ENCODE data around the gene DGKQ.

DGKQ gene

DNA sequence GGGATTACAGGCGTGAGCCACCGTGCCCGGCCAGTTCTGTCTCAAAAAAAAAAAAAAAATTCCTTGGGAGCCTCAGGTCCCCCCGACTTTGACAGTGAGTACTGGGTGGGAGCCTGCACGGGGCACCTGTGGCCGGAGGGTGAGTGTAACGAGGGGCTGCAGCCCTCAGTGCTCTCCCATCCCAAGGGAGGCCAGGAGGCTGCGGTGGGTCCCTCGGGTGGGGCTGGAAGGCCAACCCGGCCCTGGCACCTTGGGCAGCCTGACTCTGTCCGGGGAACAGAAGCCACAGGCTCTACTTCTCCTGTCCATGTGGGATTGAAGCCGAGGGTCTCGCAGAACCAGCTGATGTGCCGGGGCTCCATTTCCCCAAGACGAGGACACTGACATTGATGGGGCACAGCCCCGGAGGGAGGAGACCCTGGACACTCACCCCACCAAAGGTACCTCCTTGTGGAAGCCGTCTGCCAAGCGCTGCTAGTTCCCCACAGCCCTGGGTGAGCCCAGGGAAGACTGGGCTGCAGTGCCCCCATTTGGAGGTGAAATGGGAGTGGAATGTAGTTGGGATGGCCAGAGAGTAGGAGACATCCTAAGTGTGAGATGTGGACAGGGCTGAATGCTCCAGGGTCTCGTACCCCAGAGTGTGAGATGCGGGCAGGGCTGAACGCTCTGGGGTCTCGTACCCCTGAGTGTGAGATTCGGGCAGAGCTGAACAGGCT lies 22.1 kb upstream of the DGKQ start:
- DNase-seq, result no peak

DNA sequence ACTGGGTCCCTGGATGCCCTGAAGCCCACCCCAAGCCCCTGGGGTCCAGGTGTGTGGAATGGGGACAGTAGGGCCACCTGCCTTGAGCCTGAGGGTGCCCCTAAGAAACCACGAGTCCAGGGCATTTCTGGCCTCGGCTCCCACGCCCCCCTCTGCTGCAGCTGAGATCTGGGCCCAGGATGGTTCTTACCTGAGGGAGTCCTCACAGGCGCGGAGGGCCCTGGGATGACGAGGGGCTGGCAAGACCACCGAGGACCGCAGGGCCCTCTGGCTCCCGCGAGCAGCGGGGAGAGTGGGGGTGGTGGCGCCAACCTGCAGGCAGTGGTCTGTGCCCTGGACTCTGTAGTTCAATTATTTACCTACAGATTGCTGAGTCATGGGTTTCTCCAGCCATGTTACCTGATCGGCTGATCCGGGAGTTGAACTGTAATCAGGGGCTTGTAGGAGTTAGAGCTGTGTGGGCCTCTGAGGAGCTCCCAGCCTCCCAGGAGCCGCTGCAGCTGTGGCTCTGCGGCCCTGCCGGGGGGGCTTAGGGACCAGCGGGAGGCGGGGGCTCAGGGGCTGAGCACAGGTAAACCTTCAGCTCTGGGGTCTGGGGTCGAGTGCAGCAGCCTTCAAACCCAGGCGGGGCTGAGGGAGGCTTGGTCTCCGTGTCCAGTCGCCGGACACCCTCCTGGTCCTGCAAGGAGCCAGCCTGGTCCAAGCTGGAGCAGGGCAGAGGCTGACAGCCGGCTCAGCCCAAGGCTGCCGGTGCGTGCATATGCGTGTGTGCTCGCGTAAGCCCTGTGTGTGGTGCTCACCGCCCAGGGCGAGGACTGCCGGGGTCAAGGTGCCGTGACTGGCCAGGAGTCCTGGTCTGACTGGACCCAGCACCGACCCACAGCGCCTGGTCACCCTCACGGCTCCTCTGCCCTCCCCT lies 20.0 kb upstream of the DGKQ start, which contains the start of gene SLC26A1:
SLC26A1 (minus strand) TSS at position 294 of the 919 bp plus-strand sequence. CDS start 1,701 bp downstream, outside the sequence.
- no peak for DNase-seq

DNA sequence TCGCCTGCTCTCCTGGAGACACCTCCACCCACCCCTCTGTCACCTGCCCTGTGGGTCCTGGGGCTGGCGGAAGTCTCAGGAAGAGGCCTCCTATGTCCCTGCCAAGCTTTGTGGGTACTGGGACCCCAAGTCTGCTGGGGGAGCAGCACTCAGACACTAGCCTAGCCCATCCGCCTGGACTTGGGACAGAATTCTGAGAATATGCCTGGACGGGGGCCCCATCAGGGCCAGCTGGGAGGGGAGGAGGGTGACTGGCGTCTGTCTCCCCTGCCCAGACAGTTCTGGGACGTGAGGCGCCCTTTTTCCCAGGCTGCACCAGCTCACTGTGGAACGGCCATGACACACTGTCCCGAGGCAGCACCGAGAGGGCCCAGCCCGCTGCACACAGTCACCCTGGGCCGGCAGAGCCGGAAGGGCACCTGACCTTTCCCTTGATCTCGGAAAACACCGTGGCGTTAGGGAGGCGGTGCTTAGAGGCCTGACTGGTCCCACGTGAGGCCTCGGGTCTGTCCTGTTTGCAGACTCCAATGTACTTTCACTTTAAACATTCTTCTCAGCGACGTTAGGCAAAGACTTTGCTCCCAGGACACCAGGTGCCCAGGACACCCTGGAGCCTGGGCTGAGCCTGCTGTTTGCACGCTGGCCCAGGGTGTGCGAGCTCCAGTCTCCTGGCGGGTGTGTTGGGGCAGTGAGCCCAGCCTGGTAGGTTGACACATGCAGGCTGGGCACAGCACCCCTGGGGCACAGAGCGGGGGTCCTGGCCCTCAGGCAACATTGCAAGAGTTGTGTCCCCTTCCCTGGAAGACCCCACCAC lies 19.1 kb upstream of the DGKQ start:
- no peak for DNase-seq

DNA sequence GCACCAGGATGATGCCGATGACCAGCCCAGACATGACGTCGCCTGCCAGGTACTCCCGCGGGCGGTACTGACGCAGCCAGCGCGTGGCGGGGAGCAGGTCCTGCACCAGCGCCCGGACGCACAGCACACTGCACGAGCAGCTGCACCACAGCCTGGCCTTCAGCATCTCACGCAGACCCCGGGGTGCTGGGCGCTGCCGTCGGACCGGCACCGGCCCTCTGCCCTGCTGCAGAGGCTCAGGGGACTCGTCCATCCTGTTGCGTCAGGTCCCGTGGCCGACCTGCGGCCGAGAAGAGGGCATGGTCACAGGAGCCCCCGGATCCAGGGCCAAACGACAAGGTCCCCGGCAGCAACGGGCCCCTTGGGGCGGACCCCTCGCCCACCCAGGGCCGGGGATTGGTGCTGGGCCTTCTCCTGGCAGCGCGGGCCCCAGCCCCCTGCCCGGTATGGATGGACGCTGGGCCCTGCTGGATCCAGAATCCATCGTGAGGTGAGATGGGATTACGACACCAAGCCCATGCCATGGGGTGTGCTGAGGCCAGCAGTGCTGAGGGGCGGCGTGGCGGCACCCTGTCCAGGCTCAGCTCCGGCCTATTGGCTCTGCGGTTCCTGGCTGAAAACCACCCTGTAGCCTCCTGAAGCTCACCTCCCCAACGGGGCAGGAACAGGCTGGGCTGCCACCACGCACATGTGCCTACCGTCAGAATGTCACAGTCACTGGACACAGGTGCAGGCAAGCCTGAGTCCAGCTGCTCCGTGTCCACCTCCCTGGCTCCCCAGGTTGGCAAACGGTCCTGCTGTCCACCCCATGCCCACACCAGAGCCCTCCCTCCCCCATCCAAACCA lies 18.3 kb upstream of the DGKQ start:
- DNase-seq, result no peak

DNA sequence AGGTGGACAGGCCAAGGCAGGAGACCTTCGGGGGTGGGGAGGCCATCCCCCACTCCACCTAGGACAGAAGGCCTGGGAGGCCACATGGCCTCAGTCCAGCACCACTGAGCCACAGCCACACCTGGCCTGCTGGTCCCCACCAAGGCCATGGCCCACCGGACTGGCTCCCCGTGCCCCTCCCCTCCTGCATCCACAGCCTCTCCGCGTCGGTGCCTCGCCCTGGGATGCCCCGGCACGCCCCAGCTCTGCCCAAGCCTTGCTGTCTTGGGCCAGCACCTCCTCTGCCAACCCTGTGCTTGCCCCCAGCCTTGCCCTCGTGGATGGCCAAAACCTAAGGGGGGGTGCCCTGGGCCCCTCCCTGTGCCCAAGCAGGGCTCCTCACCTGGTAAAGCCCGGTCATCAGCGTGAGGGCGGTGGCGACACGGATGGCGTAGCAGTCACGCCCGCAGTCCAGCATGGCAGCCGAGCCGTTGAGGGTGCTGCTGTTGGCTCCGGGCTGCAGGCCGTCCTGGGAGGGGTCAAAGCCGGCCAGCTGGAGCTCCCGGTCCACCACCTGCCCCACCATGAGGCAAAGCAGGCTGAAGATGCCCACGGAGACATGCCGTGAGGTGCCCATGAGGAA lies 17.5 kb upstream of the DGKQ start:
- DNase-seq, result no peak

DNA sequence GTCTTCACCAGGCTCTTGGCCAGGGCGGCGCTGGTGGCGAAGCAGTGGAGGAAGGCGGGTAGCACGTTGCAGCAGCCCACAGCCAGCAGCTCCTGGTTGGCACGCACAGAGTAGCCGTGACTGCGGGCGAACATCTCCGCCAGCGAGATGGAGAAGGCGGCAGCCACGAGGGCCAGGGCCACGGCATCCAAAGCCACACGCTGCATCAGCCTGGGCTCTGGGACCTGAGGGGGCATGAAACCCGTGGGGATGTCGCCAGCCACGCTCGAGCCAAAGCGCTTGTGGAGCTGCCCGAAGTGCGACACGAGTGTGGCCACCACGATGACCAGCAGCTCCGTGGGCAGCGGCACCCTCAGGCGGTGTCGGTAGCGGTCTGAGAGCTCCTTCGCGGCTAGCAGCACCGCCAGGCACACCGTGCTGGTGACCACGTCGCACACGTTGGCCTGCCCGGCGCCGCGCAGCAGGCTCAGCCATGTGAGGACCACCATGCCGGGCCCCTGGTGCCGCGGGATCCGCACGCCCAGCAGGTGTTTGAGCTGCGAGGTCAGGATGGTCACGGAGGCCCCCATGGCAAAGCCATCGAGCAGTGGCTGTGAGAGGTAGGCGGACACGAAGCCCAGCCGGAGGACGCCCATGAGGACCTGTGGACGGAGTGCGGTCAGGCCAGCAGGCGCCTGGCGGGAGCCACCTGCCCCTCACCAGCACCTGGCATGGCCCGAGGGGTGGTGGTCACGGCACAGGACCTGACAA lies 16.5 kb upstream of the DGKQ start:
- DNase-seq, result no peak

DNA sequence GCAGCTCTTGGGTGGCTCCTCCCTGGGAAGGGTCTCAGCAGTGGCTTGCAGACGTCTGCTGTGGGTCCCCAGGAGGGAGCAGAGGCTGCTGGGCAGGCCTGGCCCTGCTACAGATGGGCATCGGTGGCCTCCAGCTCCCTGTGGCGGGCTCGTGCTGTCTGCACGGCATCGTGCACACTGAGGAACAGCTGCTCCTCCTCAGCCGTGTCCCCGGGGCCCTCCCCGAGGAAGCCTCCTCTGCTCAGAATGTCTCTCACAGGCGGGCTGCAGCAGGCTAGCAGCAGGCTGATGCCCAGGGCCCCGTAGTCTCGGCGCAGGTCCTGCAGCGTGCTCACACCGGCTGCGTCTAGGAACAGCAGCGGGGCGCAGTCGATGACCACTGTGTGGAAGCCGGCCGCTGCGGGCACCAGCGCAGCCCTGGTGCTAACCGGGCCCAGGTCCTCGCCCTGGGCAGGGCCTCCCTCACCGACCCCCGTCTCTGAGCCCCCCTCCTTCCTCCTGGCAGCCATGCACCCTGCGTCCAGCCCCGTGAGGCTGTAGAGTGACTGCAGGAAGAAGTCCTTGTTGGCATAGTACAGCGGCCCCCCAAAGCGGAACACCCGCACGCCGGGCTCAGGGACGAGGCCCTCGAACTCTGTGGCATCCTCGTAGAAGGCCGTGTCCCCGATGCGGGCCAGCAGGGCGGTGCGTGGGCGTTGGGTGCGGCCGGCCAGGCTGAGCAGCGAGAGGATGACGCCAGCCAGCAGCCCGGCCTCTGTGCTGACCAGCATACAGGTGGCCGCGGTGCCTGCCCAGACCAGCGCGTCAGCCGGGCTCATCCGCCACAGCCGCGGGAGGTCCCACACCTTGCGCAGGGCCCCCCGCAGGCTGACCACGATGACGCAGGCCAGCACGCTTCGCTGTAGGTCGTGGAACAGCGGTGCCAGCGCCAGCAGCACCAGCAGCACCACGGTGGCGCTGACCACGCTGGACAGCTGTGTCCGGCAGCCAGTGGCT lies 15.7 kb upstream of the DGKQ start:
- DNase-seq, result no peak

DNA sequence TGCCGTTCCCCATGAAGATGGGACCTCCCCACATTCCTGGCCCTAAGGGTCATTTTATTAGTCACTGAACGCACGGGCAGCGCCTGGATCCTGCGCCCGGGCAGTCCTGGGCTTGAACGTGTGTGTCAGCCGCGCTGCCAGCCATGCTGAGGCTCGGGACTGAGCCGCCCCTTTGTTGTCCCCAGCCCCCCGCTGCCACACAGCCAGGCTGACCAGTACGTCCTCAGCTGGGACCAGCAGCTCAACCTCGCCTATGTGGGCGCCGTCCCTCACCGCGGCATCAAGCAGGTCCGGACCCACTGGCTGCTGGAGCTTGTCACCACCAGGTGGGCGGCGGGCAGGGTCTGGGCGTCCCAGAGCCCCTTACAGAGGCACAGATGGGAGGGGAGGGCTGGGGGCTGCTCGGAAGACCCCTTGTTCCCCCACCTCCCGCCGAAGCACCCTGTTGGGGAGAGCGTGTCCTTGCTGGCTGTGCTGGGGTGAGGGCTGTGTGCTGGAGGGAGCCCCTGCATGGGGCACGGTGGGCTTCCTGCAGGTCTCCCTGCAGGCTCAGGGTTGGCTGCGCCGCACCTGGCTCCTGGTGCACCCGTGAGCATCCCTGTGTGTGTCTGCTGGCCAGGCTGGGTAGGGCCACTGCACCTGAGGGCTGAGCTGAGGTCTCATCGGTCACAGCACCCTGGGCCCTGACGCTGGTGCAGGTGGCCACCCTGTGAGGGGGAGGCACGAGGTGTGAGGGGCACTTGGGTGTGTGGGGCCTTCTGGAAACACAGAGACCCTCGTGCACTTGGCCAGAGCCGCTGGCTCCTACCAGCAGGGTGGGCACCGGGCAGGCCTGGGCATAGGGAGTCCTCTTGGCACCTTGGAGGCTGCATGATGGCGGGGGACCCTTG lies 14.5 kb upstream of the DGKQ start:
- no peak for DNase-seq

DNA sequence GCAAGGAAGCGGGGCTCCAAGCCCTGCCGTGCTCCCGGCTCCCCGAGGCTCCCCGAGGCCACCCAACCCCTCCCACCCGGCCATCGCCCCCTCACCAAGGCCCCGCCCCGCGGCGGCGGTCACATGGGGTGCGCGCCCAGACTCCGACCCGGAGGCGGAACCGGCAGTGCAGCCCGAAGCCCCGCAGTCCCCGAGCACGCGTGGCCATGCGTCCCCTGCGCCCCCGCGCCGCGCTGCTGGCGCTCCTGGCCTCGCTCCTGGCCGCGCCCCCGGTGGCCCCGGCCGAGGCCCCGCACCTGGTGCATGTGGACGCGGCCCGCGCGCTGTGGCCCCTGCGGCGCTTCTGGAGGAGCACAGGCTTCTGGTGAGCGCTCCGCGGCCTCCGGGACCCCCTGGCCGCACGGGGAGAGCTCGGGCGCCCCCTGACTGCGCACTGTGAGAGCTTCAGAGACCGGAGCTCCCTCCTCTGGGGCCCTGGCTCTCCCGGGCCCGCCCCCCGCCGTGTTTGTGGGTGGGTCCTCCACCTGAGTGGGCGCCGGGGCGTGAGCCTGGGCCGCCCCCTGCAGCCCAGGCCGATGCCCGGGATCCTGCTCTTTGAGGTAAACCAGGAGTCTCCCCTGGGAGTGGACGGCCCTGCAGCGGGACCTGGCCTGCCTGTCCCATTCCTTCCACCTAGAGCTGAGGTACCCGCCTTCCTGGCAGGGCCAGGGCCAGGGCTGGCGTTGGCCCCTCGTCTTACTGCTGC lies 13.7 kb upstream of the DGKQ start, which contains the start of gene IDUA:
IDUA (plus strand) TSS at position 166 of the 745 bp plus-strand sequence; CDS start at position 207, 41 bp downstream.
- peak; percentile 86 to 88 for DNase-seq

DNA sequence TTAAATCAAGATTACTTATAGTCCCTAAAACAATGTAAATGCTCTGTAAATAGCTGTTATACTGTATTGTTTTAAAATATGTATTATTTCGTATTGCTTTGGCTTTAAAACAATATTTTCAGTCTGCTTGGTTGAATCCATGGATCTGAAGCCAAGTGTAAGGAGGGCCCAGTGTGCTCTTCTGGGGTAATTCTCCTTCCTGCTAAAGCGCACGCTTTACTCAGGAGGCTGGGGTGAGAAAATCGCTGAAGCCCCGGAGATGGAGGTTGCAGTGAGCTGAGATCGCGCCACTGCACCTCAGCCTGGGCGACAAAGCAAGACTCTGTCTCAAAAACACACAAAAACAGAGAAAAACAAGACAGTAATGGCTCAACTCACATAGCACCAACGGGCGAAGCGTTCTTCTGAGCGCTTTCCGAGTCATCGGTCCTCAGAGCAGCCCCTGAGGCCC lies 13.1 kb upstream of the DGKQ start:
- DNase-seq, result no peak

DNA sequence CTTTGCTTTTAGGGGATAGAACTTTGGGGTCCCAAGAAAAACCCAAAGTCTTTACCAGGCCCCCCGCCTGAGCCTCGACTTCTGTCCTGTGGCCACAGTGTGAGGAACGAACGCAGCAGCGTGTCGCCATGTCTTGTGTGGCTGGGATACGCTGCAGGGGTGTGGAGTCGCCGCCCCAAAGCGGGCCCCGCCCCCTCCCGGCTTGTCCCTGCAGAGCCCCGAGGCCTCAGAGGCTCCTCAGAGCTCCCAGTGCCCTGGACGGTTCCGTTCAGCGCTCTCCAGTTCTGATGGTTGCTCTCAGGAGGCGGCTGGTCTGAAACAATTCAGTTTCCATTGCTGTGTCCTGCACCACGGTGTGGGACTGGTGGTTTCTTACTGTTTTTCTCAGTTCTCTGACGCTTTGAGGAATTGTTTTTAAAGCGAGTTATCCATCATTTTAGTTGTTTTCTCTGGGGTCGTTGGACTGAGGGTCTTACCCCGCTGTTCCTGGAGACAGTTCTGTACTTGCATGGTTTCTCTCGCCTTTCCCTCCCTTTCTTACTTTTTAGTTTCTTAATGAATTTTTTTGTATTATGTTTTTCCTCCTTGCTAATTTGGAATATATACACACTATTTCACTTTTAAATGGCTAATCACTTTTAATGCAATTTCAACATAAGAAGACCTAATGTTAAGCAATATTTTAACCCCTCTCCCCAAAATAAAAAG lies 11.9 kb upstream of the DGKQ start:
- DNase-seq, result peak; percentile 60 to 67

DNA sequence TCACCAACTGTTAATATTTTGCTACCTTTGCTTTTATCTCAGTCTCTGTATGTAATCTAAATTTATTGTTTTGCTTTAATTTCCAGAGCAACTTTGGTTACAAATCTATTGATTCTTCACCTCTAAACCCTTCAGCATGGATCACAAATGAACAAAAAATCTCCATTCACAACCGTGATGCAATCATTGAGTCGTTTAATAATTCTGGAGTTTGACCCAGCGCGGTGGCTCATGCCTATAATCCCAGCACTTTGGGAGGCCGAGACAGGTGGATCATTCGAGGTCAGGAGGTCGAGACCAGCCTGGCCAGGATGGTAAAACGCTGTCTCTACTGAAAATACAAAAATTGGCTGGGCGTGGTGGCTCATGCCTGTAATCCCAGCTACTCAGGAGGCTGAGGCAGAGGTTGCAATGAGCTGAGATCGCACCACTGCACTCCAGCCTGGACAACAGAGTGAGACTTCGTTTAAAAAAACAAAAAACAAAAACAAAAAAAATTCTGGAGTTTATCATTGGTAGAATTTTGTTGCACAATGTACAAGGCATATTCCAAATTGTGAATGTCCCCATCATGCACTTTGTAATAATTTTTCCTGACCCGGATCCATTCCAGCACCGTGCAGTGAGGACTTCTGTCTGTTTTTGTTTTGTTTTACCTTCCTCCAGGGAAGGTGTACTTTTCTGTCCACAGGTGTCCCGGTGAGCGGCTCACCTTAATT lies 11.1 kb upstream of the DGKQ start:
- DNase-seq, result no peak

DNA sequence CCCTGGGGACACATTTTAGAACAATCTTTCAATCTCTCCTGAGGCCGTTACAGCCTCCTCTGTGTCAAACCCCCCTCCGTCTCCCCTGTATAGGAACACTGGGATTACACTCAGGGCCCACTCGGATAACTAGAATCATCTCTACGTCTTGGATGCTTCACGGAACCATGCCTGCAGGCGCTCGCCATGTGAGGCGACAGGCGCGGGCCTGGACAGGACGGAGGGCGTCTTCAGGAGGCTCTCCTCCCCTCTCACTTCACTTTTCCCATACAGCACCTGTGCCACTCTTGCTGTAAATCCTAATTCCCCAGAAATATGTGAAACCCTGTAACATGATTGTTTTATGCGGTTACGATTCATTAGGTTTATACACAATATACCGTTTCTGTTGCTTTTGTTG lies 9.4 kb upstream of the DGKQ start:
- no peak for DNase-seq

DNA sequence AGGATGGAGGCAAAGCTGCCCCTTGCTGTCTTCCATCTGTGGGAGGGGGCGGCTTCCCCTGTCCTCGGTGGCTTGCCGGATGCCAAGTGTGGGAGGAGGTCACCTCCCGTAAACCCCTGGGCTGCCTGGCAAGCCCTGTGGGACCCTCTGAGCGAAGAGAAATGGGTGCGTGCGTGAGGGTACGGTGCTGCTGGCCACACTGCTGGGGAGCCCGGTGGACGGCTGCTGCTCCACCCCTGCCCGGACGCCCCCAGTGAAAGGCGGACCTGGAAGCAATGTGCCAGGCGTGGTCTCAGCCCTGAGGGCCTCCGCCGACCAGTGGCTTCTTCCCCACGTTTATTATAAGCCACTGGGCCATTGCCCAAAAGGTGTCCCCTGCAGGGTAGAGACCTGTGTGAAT lies 8.9 kb upstream of the DGKQ start:
- DNase-seq, result no peak

DNA sequence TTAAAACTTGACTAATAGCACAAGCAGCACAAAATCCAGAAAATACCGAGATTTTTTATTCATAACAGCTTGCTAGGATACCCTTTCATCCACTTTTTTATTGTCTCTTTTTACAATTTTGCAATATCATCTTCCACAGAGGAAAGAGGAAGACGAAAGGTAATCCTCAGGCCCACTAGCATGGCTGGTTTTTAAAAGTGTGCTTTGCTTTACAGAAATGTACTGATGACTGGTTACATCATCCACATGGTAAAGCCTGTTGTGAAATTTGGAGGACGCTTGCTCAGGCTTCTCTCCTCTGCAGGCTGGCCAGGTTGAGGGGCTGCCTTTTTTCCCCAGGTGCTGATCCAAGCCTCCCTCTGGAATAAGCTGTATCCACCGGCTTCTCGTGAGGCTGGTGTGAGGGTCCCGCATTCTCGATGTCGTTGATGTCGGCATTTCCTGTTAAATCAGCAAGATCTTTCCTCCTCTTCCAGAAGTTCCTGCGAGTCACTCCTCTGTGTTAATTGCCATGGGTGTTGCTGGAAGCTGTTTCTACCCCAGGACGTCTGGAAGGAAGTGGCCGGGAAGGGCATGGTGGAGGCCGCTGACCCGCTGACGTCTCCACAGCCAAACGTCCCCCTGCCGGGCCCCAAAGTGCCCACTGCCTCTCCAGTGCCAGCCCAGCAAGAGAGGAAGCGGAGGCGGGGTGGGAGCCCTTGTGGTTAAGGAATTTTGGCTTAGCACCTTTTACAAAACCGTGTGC lies 5.8 kb upstream of the DGKQ start:
- DNase-seq, result no peak
